GM21515 (cell line): ENCODE results near the gene TP73.
A peak's percentile ranks its signal among the peaks of the same experiment; 100 is the strongest.
"Not testable (repeated sequence)": the region's sequence is repeated elsewhere in the genome, so short reads cannot be mapped to it uniquely, and the experiment has no call there.

Experiments used
- ATAC-seq: cut with Tn5 transposase; IDR thresholded peaks from one replicate; pipeline ENCODE4 v1.9.1; 2021; ENCODE audit not compliant: unreplicated experiment

TP73 gene

DNA sequence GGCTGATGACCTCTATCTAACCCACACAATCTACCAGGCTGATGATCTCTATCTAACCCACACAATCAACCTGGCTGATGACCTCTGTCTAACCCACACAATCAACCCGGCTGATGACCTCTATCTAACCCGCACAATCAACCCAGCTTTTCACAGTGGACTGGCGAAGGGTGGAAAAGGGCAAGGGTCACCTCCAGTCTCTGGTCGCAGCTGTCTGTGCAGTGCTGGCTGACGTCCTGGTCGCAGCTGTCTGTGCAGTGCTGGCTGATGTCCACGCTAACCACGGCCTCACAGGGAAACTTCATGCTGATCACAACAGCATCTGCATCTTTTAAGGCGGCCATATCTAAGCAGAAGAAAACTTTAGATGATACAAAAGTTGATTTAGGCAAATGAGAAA lies 87.7 kb downstream of the TP73 start:
- no peak for ATAC-seq

DNA sequence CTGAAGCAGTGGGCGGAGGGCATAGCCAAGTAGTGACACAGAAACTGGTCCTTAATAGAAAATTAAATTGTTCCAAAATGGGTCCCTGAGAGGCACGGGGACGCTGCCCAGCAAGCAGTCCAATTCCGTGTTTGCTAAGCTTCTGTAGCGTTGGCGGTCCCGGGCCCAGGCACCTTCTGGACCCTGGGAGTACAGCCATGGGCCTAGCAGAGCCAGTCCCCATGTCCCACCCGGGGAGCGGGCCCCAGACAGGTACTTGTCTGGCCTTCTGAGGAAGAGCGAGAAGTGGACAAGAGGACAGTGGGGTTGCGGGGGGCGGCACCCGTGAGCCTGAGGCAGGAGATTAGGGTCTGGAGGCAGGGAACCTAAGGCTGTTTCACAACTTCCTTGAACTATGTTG lies 88.4 kb downstream of the TP73 start:
- no peak for ATAC-seq

DNA sequence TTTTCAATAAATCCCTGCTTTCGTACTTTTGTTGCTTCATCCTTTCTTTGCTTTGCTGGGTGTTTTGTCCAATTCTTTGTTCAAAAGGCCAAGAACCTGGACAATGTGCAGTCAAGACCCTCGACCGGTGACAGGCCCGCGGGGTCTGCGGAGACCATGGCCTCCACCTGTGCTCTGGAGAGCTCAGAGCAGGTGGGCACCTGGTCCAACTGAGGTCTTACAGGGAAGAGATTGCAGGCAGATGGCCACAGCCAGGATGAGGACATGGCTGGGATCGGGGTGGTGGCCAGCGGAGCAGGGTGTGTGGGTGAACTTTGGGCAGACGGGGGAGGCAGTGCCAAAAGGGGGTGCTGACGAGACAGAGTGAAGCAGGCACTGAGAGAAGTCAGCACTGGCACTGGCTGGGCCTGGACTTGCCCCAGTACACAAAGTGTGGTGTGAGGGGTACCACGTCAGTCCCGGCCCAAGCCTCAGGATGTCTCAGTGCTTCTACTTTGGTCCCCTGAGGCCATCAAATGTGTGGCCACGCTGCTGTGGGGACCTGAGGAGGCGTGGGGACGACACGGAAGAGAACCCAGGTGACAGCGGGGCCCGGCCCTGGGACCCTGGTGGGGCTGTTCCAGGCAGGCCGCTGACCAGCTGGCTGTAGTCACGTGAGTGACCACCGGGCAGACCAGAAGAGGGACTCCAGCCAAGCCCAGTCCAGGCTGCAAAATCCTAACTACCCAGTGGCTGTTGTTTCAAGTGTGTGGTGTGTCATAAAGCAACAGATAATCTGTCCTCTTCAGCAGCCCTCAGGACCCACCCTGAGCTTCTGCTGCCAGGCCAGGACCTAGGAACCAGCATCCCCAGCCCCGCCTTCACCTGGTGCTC lies 89.5 kb downstream of the TP73 start:
- ATAC-seq = no peak

GRCh38 chr1:3742439-3743298 lies 90.4 kb downstream of the TP73 start:
- ATAC-seq = no peak

GRCh38 chr1:3743421-3743820 lies 91.1 kb downstream of the TP73 start:
- no peak for ATAC-seq

- ATAC-seq = no peak
These were observed 91.5 kb downstream of the TP73 start for GRCh38 chr1:3743826-3744225.

DNA sequence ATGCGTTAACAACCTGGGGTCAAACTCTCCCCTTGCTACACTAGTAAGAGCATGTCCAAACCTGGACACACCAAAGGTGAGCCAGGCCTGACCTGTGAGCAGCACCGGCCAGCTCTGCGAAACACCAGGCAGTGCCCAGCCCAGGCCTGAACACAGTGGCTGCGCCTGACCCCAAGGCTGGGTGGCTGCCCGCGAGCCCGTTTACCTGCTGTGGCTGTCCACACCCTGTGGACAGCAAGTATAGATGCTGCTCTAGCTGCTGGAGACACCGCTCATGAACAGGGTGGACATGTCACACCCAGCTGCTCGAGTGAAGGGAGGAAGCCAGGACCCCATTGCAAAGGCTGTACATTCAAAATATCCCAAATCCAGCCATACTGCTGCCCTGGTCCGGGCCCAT lies 92.3 kb downstream of the TP73 start:
- no peak for ATAC-seq

- ATAC-seq = no peak
These were observed 92.8 kb downstream of the TP73 start for GRCh38 chr1:3745071-3745470.

DNA sequence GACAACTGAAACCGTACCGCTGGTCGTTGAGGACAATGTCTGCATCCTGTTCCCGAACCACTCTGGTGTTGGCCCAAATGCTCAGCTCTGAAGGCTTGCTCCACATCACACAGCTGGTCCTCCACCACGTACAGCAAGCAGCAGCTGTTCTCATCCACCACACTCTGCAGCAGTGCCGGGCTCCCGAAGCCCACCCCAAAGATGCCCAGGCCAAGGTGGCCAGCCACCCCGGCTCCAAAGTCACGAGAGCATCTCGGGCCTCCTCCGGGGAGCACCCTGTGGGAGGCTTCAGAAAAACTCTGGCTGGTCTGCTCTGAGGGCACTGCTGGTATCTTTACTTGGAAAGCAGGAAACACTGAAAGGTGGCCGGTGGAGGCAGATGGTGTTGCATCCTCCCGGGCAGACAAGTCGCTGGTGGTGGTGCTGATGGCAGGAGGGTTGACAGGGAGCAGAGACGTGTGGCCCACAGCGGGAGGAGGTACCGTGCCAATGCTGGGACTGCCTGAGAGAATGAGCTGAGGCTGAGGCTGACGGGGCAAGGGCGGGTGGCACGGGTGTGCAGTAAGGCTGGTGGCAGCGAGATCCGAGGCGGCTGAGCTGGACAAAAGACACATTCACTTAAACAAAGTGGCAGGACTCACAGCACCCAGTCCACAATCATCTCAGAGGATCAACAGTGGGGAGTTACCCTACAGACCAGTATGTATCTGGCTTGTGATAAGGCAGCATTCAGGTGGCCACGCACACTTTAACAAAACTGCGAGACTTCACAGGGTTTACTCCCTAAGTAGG lies 93.5 kb downstream of the TP73 start:
- ATAC-seq = no peak

GRCh38 chr1:3746389-3746829 lies 94.1 kb downstream of the TP73 start:
- no peak for ATAC-seq

- peak; percentile 84 for ATAC-seq
These were observed 94.7 kb downstream of the TP73 start for GRCh38 chr1:3746830-3747521.

DNA sequence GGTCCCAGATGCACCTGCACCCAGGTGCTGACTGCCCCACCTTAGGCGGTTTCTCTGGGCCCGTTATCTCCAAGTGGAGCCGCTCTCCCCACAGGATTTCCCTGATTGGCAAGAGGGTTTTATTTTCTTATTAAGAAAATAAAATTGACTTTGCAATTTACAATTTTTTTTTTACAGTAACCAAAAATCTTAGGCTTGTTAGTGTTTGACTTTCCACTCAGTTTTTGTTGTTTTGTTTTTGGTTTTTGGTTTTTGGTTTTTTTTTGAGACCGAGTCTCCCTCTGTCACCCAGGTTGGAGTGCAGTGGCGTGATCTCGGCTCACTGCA lies 95.2 kb downstream of the TP73 start:
- ATAC-seq = no peak

GRCh38 chr1:3747903-3748302 lies 95.6 kb downstream of the TP73 start:
- no peak for ATAC-seq

DNA sequence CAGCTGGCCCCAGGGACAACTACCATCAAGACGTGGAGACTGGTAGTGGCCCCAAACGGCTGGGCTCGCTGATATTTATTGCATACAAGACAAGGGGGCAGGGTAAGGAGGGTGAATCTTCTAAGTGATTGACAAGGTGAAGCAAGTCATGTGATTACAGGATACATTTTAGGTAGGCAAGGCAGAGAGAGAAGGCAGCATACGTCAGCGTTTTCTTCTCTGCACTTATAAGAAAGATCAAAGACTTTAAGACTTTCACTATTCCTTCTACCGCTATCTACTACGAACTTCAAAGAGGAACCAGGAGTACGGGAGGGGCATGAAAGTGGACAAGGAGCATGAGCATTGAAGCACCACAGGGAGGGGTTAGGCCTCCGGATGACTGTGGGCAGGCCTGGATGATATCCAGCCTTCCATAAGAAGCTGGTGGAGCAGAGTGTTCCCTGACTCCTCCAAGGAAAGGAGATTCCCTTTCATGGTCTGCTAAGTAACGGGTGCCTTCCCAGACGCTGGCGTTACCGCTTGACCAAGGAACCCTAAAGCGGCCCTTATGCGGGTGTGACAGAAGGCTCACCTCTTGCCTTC lies 96.1 kb downstream of the TP73 start:
- ATAC-seq = not testable (repeated sequence)

DNA sequence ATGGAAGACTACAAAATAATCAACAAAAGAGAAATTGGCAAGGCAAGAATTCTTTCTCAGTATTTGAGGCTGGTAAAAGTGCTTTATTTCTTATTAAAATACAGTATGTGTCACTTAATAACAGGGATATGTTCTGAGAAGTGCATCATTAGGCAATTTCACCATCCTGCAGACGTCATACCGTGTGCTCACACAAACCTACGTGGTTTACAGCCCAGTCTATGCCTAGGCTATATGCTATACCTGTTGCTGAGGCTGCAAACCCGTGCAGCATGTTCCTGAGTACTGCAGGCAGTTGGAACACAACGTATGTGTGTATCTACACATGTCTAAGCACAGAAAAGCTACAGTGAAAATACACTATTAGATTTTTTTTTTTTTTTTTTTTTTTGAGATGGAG lies 97.2 kb downstream of the TP73 start:
- no peak for ATAC-seq

GRCh38 chr1:3750741-3751140 lies 98.4 kb downstream of the TP73 start:
- no peak for ATAC-seq

- no peak for ATAC-seq
These were observed 100.2 kb downstream of the TP73 start, which contains the start of gene CCDC27 for GRCh38 chr1:3752400-3752945. CCDC27 (plus strand) TSS chr1:3752450; CDS start chr1:3752482, 32 bp downstream.

DNA sequence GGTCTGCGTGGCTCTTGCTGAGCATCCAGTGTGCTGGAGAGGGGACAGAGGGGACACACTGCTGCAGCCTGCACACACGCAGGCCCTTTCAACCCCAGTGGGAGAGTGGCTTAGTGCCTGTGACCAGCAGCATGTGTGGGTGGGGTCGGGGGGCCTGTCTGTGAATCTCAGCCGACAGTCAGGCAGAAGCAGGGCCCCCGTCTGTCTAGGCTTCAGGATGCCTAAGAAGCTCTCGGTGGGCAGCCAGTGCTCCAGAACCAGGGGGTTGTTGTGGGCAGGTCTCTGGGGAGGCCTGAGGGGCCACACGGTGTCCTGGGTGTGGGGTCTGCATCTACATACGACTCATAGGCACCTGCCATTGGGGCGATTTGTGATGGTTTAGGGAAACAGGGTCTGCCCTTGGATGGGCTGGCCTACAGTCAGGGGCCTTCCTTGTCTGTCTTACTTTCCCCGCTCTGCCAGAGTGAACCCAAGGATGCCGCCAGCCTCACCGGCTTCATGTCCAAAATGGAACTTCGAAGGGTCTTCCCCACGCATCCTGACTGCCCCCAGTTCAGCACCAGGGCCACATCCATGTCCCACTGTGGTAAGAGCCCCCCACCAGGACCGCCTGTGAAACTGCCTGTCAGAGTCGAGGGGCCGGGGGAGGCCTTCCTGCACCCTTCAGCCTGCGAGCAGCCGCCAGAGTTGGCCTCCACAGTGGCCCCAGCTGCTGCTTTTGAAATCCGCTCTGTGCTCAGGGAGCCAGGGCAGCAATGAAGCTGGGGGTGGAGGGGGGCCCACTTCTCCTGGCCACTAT lies 101.5 kb downstream of the TP73 start:
- ATAC-seq = no peak

DNA sequence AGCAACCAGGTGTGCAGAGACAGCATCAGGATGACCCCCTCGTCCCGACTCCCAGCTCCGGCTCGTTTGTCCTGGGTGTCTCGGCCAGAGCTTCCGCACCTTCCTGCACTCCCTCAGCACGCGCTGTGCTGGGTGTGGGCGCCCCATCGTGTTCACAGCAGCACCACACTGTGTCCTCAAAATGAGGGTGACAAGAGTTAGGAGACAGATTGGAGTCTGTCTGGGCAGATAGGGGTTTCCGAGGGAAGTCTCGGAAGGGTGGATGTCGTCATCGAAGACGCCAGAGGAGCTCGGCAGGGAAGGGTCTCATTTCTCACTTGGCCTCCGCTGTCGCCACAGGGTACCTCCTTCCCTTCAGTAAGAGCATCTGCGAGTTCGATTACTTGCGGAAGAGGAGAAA lies 104.1 kb downstream of the TP73 start:
- ATAC-seq = no peak
